ENCODE measurements around the gene ARL13B.

The ARL13B gene

GRCh38 chr3:94099311-94099710 lies 119.4 kb downstream of the ARL13B start:
- DNase-seq (ENCODE audit: low read depth in 3 of 3): no peak

- DNase-seq (ENCODE audit: low read depth in 3 of 3): no peak
Observed at GRCh38 chr3:94101860-94102259, 121.9 kb downstream of the ARL13B start.
